ENCODE measurements around the gene CIZ1. TPM values are rescaled to one million over a fixed set of nuclear protein-coding genes. Genes with fewer than 3 reads are reported as not detected.

CIZ1 gene
- total RNA-seq, 2 donors from 2014 or later, result 55.2 to 94.0 TPM

GRCh38 chr9:128163027-128163515, 28.3 kb downstream of the CIZ1 start:
- H3K4me3 ChIP-seq, result no peak overlapping the region
- intact Hi-C loops (cut with DNase I), result no loop called here
- TF ChIP-seq, protein P1, sequence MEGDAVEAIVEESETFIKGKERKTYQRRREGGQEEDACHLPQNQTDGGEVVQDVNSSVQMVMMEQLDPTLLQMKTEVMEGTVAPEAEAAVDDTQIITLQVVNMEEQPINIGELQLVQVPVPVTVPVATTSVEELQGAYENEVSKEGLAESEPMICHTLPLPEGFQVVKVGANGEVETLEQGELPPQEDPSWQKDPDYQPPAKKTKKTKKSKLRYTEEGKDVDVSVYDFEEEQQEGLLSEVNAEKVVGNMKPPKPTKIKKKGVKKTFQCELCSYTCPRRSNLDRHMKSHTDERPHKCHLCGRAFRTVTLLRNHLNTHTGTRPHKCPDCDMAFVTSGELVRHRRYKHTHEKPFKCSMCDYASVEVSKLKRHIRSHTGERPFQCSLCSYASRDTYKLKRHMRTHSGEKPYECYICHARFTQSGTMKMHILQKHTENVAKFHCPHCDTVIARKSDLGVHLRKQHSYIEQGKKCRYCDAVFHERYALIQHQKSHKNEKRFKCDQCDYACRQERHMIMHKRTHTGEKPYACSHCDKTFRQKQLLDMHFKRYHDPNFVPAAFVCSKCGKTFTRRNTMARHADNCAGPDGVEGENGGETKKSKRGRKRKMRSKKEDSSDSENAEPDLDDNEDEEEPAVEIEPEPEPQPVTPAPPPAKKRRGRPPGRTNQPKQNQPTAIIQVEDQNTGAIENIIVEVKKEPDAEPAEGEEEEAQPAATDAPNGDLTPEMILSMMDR (IDR thresholded peaks at IDR 0.05), result no peak
- TF ChIP-seq POLR2A (IDR thresholded peaks at IDR 0.05) (no peak), POLR2AphosphoS5 (IDR thresholded peaks at IDR 0.05) (no peak)
- H3K4me1 ChIP-seq (replicated peaks), result no peaks in the 10 kb centered on the region
- H3K9me3 ChIP-seq, result no peaks in the 10 kb centered on the region
- no peak for DNase-seq (ENCODE audit: low spot score)
- peaks cover 0 to 25% of the 10 kb centered on the region in 2 donors for H3K36me3 ChIP-seq
- H3K27me3 ChIP-seq (replicated peaks; ENCODE audit: insufficient read depth), result no peaks in the 10 kb centered on the region
- WGBS, result 96% methylated on average over 6 of the region's 6 CpGs
- H3K27ac ChIP-seq, result no peak overlapping the region

GRCh38 chr9:128162215-128163026, 29.0 kb downstream of the CIZ1 start:
- 81% methylated on average over 10 of the region's 10 CpGs for WGBS
- no peaks in the 10 kb centered on the region for H3K4me1 ChIP-seq (replicated peaks)
- TF ChIP-seq, protein P1 (IDR thresholded peaks at IDR 0.05), result no peak
- no peak for TF ChIP-seq POLR2A (IDR thresholded peaks at IDR 0.05)
- DNase-seq (ENCODE audit: low spot score), result no peak
- intact Hi-C loops (cut with DNase I), result no loop called here
- H3K27ac ChIP-seq, result no peak overlapping the region
- H3K9me3 ChIP-seq, result no peaks in the 10 kb centered on the region
- peaks cover 0 to 21% of the 10 kb centered on the region in 2 donors for H3K36me3 ChIP-seq
- H3K27me3 ChIP-seq (replicated peaks; ENCODE audit: insufficient read depth), result no peaks in the 10 kb centered on the region
- H3K4me3 ChIP-seq, result no peak overlapping the region

GRCh38 chr9:128161215-128161902, 30.0 kb downstream of the CIZ1 start:
- Histone ChIP-seq H3K27ac (no peak overlapping the region), H3K36me3 (peaks cover 0 to 13% of the 10 kb centered on the region in 2 donors), H3K4me3 (no peak overlapping the region), H3K4me1 (replicated peaks) (no peaks in the 10 kb centered on the region), H3K27me3 (replicated peaks; ENCODE audit: insufficient read depth) (no peaks in the 10 kb centered on the region), H3K9me3 (no peaks in the 10 kb centered on the region)
- DNase-seq (ENCODE audit: low spot score), result no peak
- 85% methylated on average over 13 of the region's 13 CpGs for WGBS
- intact Hi-C loops (cut with DNase I), result no loop called here
- no peak for TF ChIP-seq POLR2A (IDR thresholded peaks at IDR 0.05)
- no peak for TF ChIP-seq POLR2AphosphoS5 (IDR thresholded peaks at IDR 0.05)
- TF ChIP-seq, protein P1 (IDR thresholded peaks at IDR 0.05), result no peak

- no peak for DNase-seq (ENCODE audit: low spot score)
- 1% methylated on average over 18 of the region's 23 CpGs for WGBS
- TF ChIP-seq POLR2A (IDR thresholded peaks at IDR 0.05) (no peak), POLR2AphosphoS5 (IDR thresholded peaks at IDR 0.05) (no peak)
- TF ChIP-seq, protein P1 (IDR thresholded peaks at IDR 0.05), result no peak
- H3K9me3 ChIP-seq, result no peaks in the 10 kb centered on the region
- peak overlapping the region; percentile 54 to 68 for H3K4me3 ChIP-seq
- H3K4me1 ChIP-seq (replicated peaks), result no peaks in the 10 kb centered on the region
- intact Hi-C loops (cut with DNase I), result no loop called here
- peak overlapping the region; percentile 47 to 54 for H3K27ac ChIP-seq
- peaks cover 0 to 6% of the 10 kb centered on the region in 2 donors for H3K36me3 ChIP-seq
- no peaks in the 10 kb centered on the region for H3K27me3 ChIP-seq (replicated peaks; ENCODE audit: insufficient read depth)
Measured at GRCh38 chr9:128160603-128160987, 30.8 kb downstream of the CIZ1 start.
